ENCODE results near the gene ISLR2. TPM values are rescaled to one million over a fixed set of nuclear protein-coding genes. Genes with fewer than 3 reads are reported as not detected.

Gene ISLR2
- polyA plus RNA-seq, 1 donor (not counting 4 experiments of a cell fraction or from before 2014, with no cell fraction given) = not detected

GRCh38 chr15:74129586-74130154, 716 bp upstream of the ISLR2 start:
- FAIRE-seq = no peak
- no peak overlapping the region for H2AFZ ChIP-seq (ENCODE audit: control insufficient read depth, low read length)
- peak; percentile 99 for TF ChIP-seq EZH2 (IDR thresholded peaks at IDR 0.05; ENCODE audit: low read length)
- TF ChIP-seq CTCF (optimal IDR thresholded peaks at IDR 0.05 in 1 of 3, IDR thresholded peaks at IDR 0.05 in 1 of 3, conservative IDR thresholded peaks at IDR 0.05 in 1 of 3; ENCODE audit: extremely low read depth in 1 of 3, insufficient read depth in 2 of 3, low read length in 3 of 3) = no peak

DNA sequence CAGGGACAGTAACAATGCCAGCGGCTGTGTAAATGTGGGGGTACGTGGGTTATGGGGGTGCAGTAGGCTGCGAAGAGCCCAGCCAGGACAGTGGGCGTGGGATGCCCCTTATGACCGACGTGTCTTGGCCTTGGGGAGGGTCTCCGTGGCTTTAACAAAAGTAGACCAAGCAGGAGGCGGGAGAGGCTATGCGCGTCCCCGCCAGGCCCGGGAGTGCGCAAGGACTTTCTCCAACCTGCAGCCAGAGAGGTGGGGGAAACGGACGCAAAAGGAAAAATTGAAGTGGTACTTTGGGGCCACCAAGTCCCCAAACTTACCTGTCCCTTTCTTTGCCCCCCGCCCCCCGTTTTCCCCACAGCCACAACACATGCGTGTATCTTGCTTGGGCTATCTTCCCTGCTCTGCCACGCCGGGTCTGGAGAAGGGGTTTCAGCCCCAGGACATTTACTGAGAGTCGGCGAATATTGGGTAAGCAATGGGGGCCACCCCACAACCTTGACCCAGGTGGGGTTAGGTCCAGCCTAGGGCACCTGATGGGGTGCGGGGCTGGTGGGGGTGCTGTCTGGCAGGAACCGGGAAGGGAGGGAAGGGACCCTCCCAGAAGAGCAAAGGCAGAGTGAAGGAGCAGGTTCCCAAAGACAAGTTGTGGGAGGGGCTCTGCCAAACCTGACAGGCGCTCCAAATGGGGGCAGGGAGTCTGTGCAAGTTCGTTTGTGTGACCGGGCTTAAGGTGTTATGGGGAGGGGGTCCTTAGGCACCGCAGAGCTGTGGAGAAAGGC, 652 bp downstream of the ISLR2 start:
- Histone ChIP-seq H3K79me2 (ENCODE audit: control insufficient read depth, insufficient read depth, low read length) (no peaks in the 10 kb centered on the region), H3K4me2 (ENCODE audit: control insufficient read depth, extremely low read depth, insufficient read depth, low read depth, low read length) (no peak overlapping the region), H3K4me3 (ENCODE audit: control insufficient read depth in 2 of 3, extremely low read depth in 1 of 3, insufficient read depth in 2 of 3, low read depth in 1 of 3, low read length in 3 of 3) (no peak overlapping the region), H3K27ac (ENCODE audit: control insufficient read depth, insufficient read depth, low read length) (no peak overlapping the region), H3K27me3 (ENCODE audit: control insufficient read depth, extremely low read depth, insufficient read depth, low read length) (peaks cover 85% of the 10 kb centered on the region), H3K9me1 (ENCODE audit: control insufficient read depth, extremely low read depth, insufficient read depth, low read length) (no peaks in the 10 kb centered on the region), H3K4me1 (ENCODE audit: control insufficient read depth, extremely low read depth, insufficient read depth, low read length) (peaks cover 8% of the 10 kb centered on the region), H4K20me1 (ENCODE audit: control insufficient read depth, extremely low read depth, insufficient read depth, low read length) (peaks cover 4% of the 10 kb centered on the region), H3K9me3 (ENCODE audit: control insufficient read depth, low read depth, low read length) (no peaks in the 10 kb centered on the region), H3K36me3 (ENCODE audit: control insufficient read depth in 2 of 2, extremely low read depth in 1 of 2, insufficient read depth in 2 of 2, low read length in 2 of 2) (no peaks in the 10 kb centered on the region), H2AFZ (ENCODE audit: control insufficient read depth, low read length) (no peak overlapping the region), H3K9ac (ENCODE audit: control insufficient read depth, extremely low read depth, insufficient read depth, low read length) (no peak overlapping the region)
- peak; percentile 7 for TF ChIP-seq EZH2 (IDR thresholded peaks at IDR 0.05; ENCODE audit: low read length)
- no peak for TF ChIP-seq CTCF (optimal IDR thresholded peaks at IDR 0.05 in 1 of 3, IDR thresholded peaks at IDR 0.05 in 1 of 3, conservative IDR thresholded peaks at IDR 0.05 in 1 of 3; ENCODE audit: extremely low read depth in 1 of 3, insufficient read depth in 2 of 3, low read length in 3 of 3)
- dilution Hi-C loops (cut with MboI; ENCODE audit: extremely low pct_ligation_motif_present, low sequenced_read_pairs) = no loop called here
- DNase-seq (ENCODE audit: low read depth, low spot score) (no peak), FAIRE-seq (no peak)

More at GRCh38 chr15:74129586-74130154, 716 bp upstream of the ISLR2 start:
- dilution Hi-C loops (cut with MboI; ENCODE audit: extremely low pct_ligation_motif_present, low sequenced_read_pairs) = no loop called here
- Histone ChIP-seq H3K9me3 (ENCODE audit: control insufficient read depth, low read depth, low read length) (no peaks in the 10 kb centered on the region), H3K36me3 (ENCODE audit: control insufficient read depth in 2 of 2, extremely low read depth in 1 of 2, insufficient read depth in 2 of 2, low read length in 2 of 2) (no peaks in the 10 kb centered on the region), H3K9me1 (ENCODE audit: control insufficient read depth, extremely low read depth, insufficient read depth, low read length) (no peaks in the 10 kb centered on the region), H3K27ac (ENCODE audit: control insufficient read depth, insufficient read depth, low read length) (no peak overlapping the region), H3K4me2 (ENCODE audit: control insufficient read depth, extremely low read depth, insufficient read depth, low read depth, low read length) (no peak overlapping the region), H3K4me1 (ENCODE audit: control insufficient read depth, extremely low read depth, insufficient read depth, low read length) (peaks cover 5% of the 10 kb centered on the region), H3K9ac (ENCODE audit: control insufficient read depth, extremely low read depth, insufficient read depth, low read length) (no peak overlapping the region), H4K20me1 (ENCODE audit: control insufficient read depth, extremely low read depth, insufficient read depth, low read length) (peaks cover 4% of the 10 kb centered on the region), H3K79me2 (ENCODE audit: control insufficient read depth, insufficient read depth, low read length) (no peaks in the 10 kb centered on the region), H3K27me3 (ENCODE audit: control insufficient read depth, extremely low read depth, insufficient read depth, low read length) (peaks cover 77% of the 10 kb centered on the region), H3K4me3 (ENCODE audit: control insufficient read depth in 2 of 3, extremely low read depth in 1 of 3, insufficient read depth in 2 of 3, low read depth in 1 of 3, low read length in 3 of 3) (no peak overlapping the region)
- no peak for DNase-seq (ENCODE audit: low read depth, low spot score)
